WTC11 (cell line): ENCODE measurements around the gene CACNA2D4.

Experiments used
- ATF3 ChIP-seq: sonication (generic); formaldehyde crosslinking; conservative IDR thresholded peaks from 2 replicates; pipeline ENCODE4 v1.8.1; 2022; ENCODE audit warnings: mild to moderate bottlenecking, missing genetic modification reagents
- CTCF ChIP-seq: fragments of 200-600 bp; IDR thresholded peaks from 2 replicates; pipeline ENCODE4 v1.8.0; 2022; ENCODE audit warnings: antibody characterized with exemption
- E2F4 ChIP-seq: sonication (generic); formaldehyde crosslinking; IDR thresholded peaks from 2 replicates; pipeline ENCODE4 v1.8.1; 2022; ENCODE audit warnings: low read depth, mild to moderate bottlenecking, moderate library complexity, missing genetic modification reagents, borderline replicate concordance
- ETV6 ChIP-seq: sonication (generic); formaldehyde crosslinking; IDR thresholded peaks from 2 replicates; pipeline ENCODE4 v1.8.1; 2022; ENCODE audit warnings: mild to moderate bottlenecking, missing genetic modification reagents
- MAX ChIP-seq: sonication (generic); formaldehyde crosslinking; IDR thresholded peaks from 2 replicates; pipeline ENCODE4 v1.8.0; 2022; ENCODE audit warnings: mild to moderate bottlenecking, missing genetic modification reagents
- NFYB ChIP-seq: sonication (generic); formaldehyde crosslinking; conservative IDR thresholded peaks from 2 replicates; pipeline ENCODE4 v1.8.0; 2022; ENCODE audit warnings: low read depth, missing genetic modification reagents
- PREB ChIP-seq: sonication (generic); formaldehyde crosslinking; IDR thresholded peaks from 2 replicates; pipeline ENCODE4 v1.8.1; 2022; ENCODE audit warnings: mild to moderate bottlenecking, missing genetic modification reagents, moderate library complexity, borderline replicate concordance
- TP53 ChIP-seq: sonication (generic); formaldehyde crosslinking; IDR thresholded peaks from 2 replicates; pipeline ENCODE4 v1.8.1; 2023; ENCODE audit warnings: mild to moderate bottlenecking, missing genetic modification reagents
- USF1 ChIP-seq: sonication (generic); formaldehyde crosslinking; IDR thresholded peaks from 2 replicates; pipeline ENCODE4 v1.8.0; 2022; ENCODE audit warnings: mild to moderate bottlenecking, missing genetic modification reagents
- ZNF281 ChIP-seq: sonication (generic); formaldehyde crosslinking; IDR thresholded peaks from 2 replicates; pipeline ENCODE4 v1.8.0; 2023; ENCODE audit warnings: mild to moderate bottlenecking, missing genetic modification reagents

- TF ChIP-seq CTCF (no peak), MAX (CRISPR knock-in tag) (no peak), ETV6 (CRISPR knock-in tag) (no peak), ATF3 (CRISPR knock-in tag) (no peak), NFYB (CRISPR knock-in tag) (no peak), ZNF281 (CRISPR knock-in tag) (no peak), TP53 (CRISPR knock-in tag) (no peak), PREB (CRISPR knock-in tag) (no peak), E2F4 (CRISPR knock-in tag) (no peak), USF1 (CRISPR knock-in tag) (no peak)
Observed at GRCh38 chr12:1885599-1886245, 32.7 kb downstream of the CACNA2D4 start.
